Vagina (tissue), 2 donors: ENCODE results near the gene ZNF853. TPM values are rescaled to one million over a fixed set of nuclear protein-coding genes. Genes with fewer than 3 reads are reported as not detected.

ENCODE experiments used
- DNase-seq, 2 donors: peaks; one replicate each; pipeline ENCODE4 v3.0.0-alpha.2; 2017; ENCODE audit errors: extremely low spot score in 2 of 2
- H3K27ac ChIP-seq: fragments of 200-600 bp; sonication (generic); one replicate; pipeline ENCODE4 v1.5.1; 2019
- H3K27me3 ChIP-seq: fragments of 200-600 bp; sonication (generic); one replicate; pipeline ENCODE4 v1.5.1; 2019
- H3K36me3 ChIP-seq, 2 donors: fragments of 200-600 bp; sonication (generic); one replicate each; pipeline ENCODE4 v1.5.1; 2017 to 2019
- H3K4me1 ChIP-seq: fragments of 200-600 bp; sonication (generic); one replicate; pipeline ENCODE4 v1.5.1; 2019
- H3K4me3 ChIP-seq, 2 donors: fragments of 200-600 bp; sonication (generic); 1 replicate in 1 of 2; 2 replicates in 1 of 2; pipeline ENCODE4 v1.5.1; 2016 to 2019
- H3K9me3 ChIP-seq: fragments of 200-600 bp; sonication (generic); one replicate; pipeline ENCODE4 v1.5.1; 2019
- CTCF ChIP-seq, 3 experiments: fragments of 450-650 bp in 2 of 3; fragments of 200-600 bp in 1 of 3; sonication (generic) in 1 of 3; IDR thresholded peaks; one replicate each; pipeline ENCODE4 v1.5.1; 2017 to 2019; ENCODE audit warnings: antibody characterized with exemption in 3 of 3, mild to moderate bottlenecking in 2 of 3, moderate library complexity in 2 of 3
- POLR2A ChIP-seq, 2 donors: fragments of 450-650 bp; IDR thresholded peaks; one replicate each; pipeline ENCODE4 v1.6.1; 2017; ENCODE audit warnings: antibody characterized with exemption in 2 of 2, mild to moderate bottlenecking in 2 of 2, moderate library complexity in 2 of 2
- POLR2AphosphoS5 ChIP-seq, 2 donors: sonication (generic); formaldehyde crosslinking; IDR thresholded peaks; one replicate each; pipeline ENCODE4 v1.9.0; 2017; ENCODE audit warnings: antibody characterized with exemption in 2 of 2, mild to moderate bottlenecking in 2 of 2, low read depth in 1 of 2; ENCODE audit not compliant: insufficient read depth in 1 of 2
- intact Hi-C: fragments of 100-400 bp; cut with DNase I; formaldehyde crosslinking; loops from one replicate; pipeline ENCODE4 v1.15.1; 2023
- total RNA-seq: library from RNA; depleted of rRNA; stranded (reverse); fragments of >200 nt; gene quantifications from one replicate; pipeline ENCODE4 v1.2.3, GENCODE V29; 2016

Gene ZNF853
- total RNA-seq, 1 donor from 2014 or later, result 14.0 TPM

GRCh38 chr7:6616854-6617643 lies 1.6 kb downstream of the ZNF853 start:
- intact Hi-C loops, result no loop called here
- TF ChIP-seq POLR2A (IDR thresholded peaks at IDR 0.05) (no peak), CTCF (IDR thresholded peaks at IDR 0.05) (no peak), POLR2AphosphoS5 (IDR thresholded peaks at IDR 0.05; ENCODE audit: insufficient read depth in 1 of 2, low read depth in 1 of 2) (no peak)
- DNase-seq, result no peak
- Histone ChIP-seq H3K4me3 (no peak overlapping the region), H3K4me1 (peaks cover 26% of the 10 kb centered on the region), H3K36me3 (peaks cover 0 to 8% of the 10 kb centered on the region in 2 donors), H3K9me3 (no peaks in the 10 kb centered on the region), H3K27ac (no peak overlapping the region), H3K27me3 (no peaks in the 10 kb centered on the region)

GRCh38 chr7:6618621-6619020 lies 3.2 kb downstream of the ZNF853 start:
- Histone ChIP-seq H3K4me3 (no peak overlapping the region), H3K27me3 (no peaks in the 10 kb centered on the region), H3K36me3 (peaks cover 0 to 8% of the 10 kb centered on the region in 2 donors), H3K4me1 (peaks cover 26% of the 10 kb centered on the region), H3K27ac (no peak overlapping the region), H3K9me3 (no peaks in the 10 kb centered on the region)
- no peak for DNase-seq
- TF ChIP-seq POLR2A (IDR thresholded peaks at IDR 0.05) (no peak), CTCF (IDR thresholded peaks at IDR 0.05) (no peak), POLR2AphosphoS5 (IDR thresholded peaks at IDR 0.05; ENCODE audit: insufficient read depth in 1 of 2, low read depth in 1 of 2) (no peak)
- intact Hi-C loops, result no loop called here

- no peaks in the 10 kb centered on the region for H3K27me3 ChIP-seq
- H3K36me3 ChIP-seq, result peaks cover 0 to 8% of the 10 kb centered on the region in 2 donors
- no peak for DNase-seq
- intact Hi-C loops, result no loop called here
- H3K9me3 ChIP-seq, result no peaks in the 10 kb centered on the region
- H3K4me1 ChIP-seq, result peaks cover 20% of the 10 kb centered on the region
- TF ChIP-seq CTCF (IDR thresholded peaks at IDR 0.05) (no peak), POLR2A (IDR thresholded peaks at IDR 0.05) (no peak), POLR2AphosphoS5 (IDR thresholded peaks at IDR 0.05; ENCODE audit: insufficient read depth in 1 of 2, low read depth in 1 of 2) (no peak)
- no peak overlapping the region for H3K4me3 ChIP-seq
- H3K27ac ChIP-seq, result no peak overlapping the region
Measured at GRCh38 chr7:6619961-6620360, 4.6 kb downstream of the ZNF853 start.

GRCh38 chr7:6621195-6622133 lies 6.1 kb downstream of the ZNF853 start:
- Histone ChIP-seq H3K36me3 (peaks cover 0 to 8% of the 10 kb centered on the region in 2 donors), H3K9me3 (no peaks in the 10 kb centered on the region), H3K4me3 (no peak overlapping the region), H3K27ac (no peak overlapping the region), H3K4me1 (peaks cover 11% of the 10 kb centered on the region), H3K27me3 (no peaks in the 10 kb centered on the region)
- DNase-seq, result no peak
- TF ChIP-seq CTCF (IDR thresholded peaks at IDR 0.05) (no peak), POLR2AphosphoS5 (IDR thresholded peaks at IDR 0.05; ENCODE audit: insufficient read depth in 1 of 2, low read depth in 1 of 2) (no peak), POLR2A (IDR thresholded peaks at IDR 0.05) (no peak)
- intact Hi-C loops, result no loop called here
